Upper lobe of left lung (tissue), 4 donors: Measurements from ENCODE around the gene UBE2J2.

Experiments
- CTCF ChIP-seq, 6 experiments: fragments of 450-650 bp in 4 of 6; fragments of 200-600 bp in 2 of 6; sonication (generic) in 2 of 6; IDR thresholded peaks; one replicate each; pipeline ENCODE4 v1.5.1; 2016 to 2019; ENCODE audit warnings: antibody characterized with exemption in 6 of 6
- POLR2A ChIP-seq, 4 donors: fragments of 450-650 bp; IDR thresholded peaks; one replicate each; pipeline ENCODE4 v1.5.1; 2016 to 2017; ENCODE audit warnings: antibody characterized with exemption in 4 of 4, mild to moderate bottlenecking in 2 of 4

DNA sequence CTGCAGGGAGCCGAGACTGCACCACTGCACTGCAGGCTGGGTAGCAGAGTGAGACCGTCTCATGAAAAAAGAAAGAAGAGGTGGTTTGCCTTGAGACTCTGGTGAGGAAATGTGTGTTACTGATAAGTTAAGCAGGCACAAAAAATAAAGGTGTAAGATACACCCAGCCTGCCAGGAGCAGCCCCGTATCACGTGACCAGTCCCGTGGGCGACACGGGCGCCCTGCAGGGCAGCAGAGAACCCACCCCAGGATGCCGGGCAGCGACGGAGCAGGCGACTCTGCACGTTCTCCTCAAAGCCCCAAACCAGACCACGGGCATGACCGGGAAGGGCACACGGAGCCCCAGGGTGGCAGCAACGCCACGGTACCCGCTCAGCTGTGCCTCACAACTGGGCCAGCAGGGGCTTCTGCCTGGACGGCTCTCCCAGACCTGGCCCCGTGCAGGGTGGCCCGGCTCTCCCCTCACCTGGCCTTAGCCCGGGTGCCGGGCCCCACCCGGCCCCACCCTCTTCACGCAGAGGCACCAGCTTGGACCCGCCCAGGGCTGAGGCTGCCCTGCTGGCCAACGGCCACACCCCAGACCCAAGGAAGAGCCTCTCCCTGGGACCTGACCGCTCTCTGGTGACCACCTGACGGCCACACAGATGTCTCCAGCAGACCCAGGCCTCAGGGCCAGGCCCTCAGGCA, 51.6 kb downstream of the UBE2J2 start:
- TF ChIP-seq POLR2A (IDR thresholded peaks at IDR 0.05) (no peak), CTCF (IDR thresholded peaks at IDR 0.05) (no peak)
